Measurements from ENCODE around the gene LRRC39.

The LRRC39 gene

DNA sequence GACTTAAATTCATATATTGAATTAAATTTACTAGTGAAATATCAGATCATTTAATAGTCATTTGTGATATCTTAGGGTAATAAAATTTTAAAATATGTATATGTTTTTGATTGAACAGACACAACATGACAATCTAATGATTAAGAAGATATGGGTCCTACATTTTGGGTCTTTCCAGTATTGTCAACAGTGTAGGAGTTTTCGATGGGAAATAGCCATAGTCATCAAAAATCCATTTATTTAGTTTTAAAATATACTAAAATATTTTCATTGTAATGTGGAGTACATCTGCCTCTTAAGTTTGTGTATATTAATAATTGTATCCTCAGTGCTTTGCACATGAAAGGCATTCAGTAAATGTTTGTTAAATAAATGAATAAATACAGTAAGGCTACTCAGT, 31.1 kb downstream of the LRRC39 start:
- no peak for DNase-seq

DNA sequence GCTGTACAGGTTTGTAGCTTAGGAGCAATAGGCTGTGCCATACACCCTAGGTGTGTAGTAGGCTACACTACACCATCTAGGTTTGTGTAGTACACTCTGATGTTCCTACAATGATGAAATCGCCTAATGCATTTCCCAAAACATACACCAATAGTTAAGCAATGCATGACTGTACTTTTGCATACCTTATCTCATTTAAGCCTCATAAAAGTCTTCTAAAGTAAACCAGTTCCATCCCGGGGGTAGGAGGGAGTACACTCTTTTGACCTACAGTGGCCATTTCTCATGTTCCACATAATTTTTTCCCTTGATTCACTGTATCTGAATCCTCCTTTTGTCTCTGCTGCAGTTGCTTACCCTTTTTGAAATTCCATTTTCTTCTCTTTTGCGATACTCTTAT, 32.9 kb downstream of the LRRC39 start:
- DNase-seq, result no peak

DNA sequence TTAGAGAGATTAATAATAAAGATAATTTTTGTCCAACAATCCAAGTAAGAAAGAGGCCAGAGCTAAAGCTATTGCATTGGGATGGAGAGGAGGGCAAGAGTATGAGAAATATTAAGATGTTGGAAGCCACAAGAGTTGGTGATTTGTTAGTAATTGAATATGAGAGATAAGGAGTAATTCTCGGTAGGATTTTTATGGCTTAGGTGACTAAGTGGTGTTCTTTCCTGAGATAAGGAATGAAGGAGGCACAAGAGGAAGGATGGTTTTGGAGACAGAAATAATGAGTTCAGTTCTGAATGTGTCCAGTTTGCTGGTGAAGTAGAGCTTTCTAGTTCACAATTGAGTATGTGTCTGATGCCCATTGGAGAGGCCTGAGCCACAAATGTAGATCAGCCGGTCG, 35.7 kb downstream of the LRRC39 start:
- no peak for DNase-seq

DNA sequence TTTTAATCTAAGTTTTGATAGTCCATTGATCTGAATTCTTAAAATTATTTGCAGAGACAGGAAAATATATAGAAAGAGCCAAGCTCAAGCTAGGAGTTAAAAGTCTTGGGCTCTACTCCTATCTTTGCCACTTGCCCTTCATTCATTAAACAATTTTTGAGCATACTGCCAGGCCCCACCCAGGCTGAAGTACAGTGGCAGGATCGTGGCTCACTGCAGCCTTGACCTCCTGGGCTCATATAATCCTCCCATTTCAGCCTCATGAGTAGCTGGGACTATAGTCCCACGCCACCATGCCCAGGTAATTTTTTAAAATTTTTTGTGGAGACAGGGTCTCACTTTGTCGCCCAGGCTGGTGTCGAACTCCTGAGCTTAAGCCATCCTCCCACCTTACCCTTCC, 36.9 kb downstream of the LRRC39 start:
- no peak for DNase-seq

DNA sequence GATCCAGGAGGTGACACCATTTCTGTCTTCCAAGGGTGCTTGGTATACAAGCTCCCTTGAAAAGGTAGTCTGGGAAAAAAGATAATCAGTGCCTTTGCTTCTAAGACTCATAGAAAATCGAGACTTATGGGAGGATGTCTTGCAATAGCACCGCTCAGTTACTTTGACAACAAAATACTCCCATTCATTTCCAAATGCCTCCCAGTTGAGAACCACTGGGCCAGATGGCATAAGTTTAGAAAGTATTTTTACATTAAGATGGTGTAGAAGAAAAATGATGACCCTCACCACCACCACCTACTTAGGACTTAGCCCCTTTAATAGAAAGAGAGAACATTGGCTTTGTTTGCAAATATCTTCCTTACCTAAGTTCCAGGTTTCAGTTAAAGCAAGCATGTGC, 40.5 kb downstream of the LRRC39 start:
- no peak for DNase-seq

DNA sequence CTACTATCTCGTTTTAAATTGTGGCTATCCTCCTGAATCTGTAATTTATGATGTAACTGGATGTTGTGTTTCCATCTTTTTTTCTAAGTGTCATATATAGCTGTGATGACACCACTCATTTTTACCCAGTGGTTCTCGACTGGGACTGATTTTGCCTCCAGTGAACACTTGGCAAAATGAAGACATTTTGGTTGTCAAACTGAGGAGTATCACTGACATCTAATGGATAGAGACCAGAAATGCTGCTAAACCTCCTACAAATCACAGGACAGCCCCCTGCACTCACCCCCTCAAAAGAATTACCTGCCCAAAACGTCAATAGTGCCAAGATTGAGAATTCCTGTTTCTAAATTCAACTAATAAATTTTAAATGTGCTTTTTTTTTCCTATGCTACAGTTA, 43.2 kb downstream of the LRRC39 start:
- no peak for DNase-seq

DNA sequence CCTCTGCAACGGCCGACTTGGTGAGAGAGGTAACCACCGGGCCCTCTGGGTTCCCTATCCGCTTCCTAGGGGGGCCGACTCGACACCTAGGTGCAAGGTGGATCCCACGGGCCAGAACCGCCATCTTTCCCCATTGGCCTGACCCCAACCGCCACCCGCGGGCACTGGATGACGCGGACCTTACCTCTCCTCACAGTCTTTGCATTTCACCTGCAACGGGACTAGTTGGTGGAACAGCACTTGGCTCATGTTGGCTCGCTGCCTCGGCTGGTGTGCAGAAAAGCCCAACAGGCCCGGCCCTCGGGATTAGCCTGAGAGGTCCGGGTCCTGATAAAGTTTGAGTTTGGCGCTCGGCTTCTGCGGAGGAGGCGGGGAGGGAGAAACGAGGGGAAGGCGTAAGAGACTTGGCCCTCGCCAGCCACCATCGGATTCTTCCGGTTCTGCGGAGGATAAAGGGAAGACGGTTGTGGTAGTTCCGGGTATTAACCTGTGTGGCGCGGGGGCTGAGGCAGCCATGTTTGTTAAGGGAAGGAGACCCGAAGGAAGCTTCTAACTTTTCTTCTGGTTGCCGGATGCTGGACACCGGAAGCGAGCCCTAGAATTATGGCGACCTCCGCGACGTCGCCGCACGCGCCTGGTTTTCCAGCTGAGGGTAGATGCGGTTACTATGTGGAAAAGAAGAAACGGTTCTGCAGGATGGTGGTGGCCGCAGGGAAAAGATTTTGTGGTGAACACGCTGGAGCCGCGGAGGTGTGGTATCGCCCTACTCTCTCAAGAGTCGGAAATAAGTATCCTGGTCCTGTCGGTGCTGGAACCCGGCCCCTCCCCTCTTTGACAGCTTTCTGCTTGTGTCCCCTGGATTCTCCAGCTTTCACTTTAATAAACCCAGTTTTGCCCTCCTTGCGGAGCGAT, 45.2 kb downstream of the LRRC39 start, which contains the start of the genes SASS6 and TRMT13:
SASS6 (minus strand) TSS at position 365 of the 912 bp plus-strand sequence; CDS start at position 249, 116 bp downstream.
TRMT13 (plus strand) TSS at position 598 of the 912 bp plus-strand sequence; CDS start at position 604, 6 bp downstream.
- DNase-seq, result peak; percentile 97 to 98 (median 98)

DNA sequence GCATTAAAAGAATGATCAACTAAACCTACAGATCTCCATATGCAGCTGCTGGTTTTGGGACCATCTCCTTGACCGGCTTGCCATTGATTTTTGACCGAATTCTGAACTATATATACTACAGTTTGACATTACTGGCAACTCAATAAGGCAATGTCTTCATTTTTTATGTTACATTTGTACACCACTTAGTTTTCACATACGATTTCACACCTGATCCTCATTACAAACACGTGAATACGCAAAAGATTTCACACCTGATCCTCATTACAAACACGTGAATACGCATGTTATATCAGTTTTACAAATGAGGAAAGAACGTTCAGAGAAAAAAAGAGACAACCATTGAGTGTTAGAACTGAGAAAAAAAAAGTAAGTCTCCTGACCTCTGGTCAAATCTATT, 46.4 kb downstream of the LRRC39 start:
- no peak for DNase-seq

DNA sequence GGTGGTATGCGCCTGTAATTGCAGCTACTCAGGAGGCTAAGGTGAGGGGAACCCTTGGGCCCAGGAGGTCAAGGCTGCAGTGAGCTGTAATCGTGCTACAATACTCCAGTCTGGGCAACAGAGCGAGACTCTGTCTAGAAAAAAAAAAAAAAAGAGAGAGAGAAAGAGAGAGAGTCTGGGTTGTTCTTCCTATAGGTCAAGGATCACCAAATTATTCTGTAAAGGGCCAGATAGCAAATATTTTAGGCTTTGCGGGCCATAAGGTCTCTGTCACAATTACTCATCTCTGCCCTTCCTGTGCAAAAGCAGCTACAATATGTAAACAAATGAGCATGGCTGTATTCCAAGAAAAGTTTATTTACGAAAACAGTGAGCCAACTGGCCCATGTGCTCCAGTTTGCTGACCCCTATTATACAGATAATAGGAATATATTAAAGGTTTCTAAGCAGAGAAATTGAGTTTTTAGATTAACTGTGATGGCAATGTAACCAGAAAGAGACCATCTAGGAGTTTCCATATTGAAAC, 47.4 kb downstream of the LRRC39 start:
- no peak for DNase-seq

DNA sequence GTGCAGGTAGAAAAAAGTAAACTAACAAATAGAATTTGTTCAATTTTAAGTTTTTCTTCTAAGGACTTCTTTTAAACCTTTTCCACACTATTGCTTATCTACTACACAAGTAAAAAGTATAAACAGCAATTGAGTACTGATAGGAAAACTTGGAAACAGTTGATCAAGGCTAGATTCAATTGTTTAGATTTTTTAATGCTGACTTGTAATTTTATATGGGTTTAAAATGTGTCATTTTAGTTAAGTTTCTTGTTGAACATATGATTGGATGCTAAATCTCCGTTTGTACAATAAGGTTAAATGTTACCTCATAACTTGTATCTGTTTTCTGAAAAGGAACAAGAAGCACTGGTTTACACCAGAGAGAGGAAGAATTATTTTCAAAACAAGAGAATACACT, 50.8 kb downstream of the LRRC39 start:
- no peak for DNase-seq

DNA sequence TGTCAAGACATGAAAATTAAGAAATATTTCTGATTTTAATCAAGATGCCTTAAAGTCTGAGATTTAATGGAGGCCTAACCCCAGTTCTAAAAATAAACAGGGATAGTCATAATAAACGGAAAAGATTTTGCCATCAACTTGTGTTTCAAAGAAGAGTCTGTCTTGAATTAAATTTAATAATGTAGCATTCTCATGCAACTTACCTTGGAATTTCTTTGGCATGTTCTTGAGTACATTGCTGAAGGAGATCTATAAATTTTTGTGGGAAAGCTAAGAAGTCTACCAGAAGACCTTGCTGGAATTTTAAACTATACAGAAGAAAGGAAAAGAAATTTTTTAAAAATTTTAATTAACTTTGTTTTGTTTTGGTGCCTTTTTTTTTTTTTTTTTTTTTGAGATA, 55.9 kb downstream of the LRRC39 start:
- no peak for DNase-seq

DNA sequence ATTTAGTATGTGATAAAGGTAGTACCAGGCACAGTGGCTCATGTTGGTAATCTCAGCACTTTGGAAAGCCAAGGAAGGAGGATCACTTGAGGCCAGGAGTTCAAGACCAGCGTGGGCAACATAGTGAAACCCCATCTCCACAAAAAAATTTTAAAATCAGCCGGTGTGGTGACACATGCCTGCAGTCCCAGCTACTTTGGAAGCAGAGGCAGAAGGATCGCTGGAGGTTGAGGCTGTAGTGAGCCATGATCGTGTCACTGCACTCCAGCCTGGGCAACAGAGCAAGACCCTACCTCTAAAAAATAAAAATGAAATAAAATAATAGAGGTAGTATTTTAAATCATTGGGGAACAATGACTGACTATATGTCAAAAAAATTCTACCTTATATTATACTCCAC, 62.5 kb downstream of the LRRC39 start:
- no peak for DNase-seq

DNA sequence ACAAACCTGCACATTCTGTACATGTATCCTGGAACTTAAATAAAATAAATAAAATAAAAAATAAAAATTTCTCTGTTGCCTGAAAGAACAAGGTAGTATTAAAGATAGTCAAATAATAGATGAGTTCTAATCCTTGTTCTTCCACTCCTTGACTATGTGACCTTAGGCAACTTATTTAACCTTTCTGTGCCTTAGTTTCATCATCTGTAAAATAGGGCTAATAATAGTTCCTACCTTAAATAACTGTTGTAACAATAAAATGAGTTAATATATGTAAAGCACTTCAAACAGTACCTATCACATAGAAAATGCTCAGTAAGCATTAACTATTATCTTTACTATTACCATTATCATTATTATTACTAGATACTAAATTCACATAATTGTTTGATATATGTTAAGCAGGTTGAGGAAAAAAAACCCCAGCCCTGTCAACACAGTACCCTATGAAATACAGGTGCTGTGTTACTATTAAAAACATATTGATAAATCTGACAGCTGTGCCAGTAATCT, 68.4 kb downstream of the LRRC39 start:
- no peak for DNase-seq

DNA sequence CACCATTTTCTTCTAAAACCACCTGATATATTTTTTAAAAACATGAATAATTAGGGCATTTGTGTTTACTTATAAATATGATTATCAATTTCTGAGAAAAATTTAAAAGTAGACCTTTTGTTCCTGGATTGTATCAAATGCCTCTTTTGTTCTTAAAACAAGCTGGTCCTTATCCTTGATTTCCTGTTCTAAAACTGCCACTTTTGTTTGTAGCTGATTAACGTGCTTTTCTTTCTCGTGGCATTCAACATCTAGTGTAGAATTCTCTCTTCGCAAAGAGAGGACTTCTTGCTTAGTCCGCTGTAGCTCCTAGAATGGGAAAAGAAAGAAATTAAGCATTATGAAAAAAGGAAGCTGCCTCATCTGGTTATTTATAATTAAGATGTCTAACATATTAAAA, 70.4 kb downstream of the LRRC39 start:
- DNase-seq, result no peak

DNA sequence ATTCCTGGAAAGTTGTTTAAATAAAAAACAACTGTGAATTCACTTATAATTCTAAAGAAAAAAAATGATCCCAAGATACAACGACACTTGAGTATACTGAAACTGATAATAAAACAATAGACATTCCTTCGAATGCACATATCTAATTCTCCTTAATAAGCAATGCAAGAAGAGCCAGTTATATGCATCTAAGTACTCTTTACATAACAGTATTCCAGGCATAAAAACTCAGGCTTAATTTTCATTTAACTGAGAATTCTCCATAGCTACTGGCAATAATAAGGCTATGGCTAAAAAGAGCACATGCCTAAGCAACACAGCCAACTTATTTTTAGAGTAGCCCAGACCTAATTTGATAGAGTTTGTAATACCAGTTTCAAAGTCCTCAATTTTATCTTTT, 76.5 kb downstream of the LRRC39 start:
- DNase-seq, result no peak

DNA sequence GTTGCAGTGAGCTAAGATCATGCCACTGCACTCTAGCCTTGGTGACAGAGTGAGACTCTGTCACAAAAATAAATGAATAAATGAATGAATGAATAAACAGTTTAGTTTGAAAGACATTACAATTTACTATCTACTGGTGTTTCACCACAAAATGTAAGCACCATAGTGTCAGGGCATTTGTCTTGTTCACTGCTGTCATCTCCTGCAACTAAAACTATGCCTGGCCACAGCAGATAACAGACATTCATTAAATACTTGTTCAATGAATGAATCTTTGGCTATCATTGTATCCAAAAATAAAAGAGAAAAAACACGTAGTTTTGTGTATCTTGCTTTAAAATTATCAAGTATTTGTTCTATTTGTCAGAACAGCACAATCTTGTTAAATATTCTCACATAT, 77.9 kb downstream of the LRRC39 start:
- DNase-seq, result no peak
